ENCODE measurements around the gene PLEKHO2. TPM values are rescaled to one million over a fixed set of nuclear protein-coding genes. Genes with fewer than 3 reads are reported as not detected.
A peak's percentile ranks its signal among the peaks of the same experiment; 100 is the strongest.

PLEKHO2 gene
- total RNA-seq, 2 donors from 2014 or later: 31.2 to 47.2 TPM

GRCh38 chr15:64909546-64909945 is 67.8 kb downstream of the PLEKHO2 start:
- no peak overlapping the region for H3K4me3 Mint-ChIP-seq
- no peaks in the 10 kb centered on the region for H3K36me3 Mint-ChIP-seq
- ATAC-seq: no peak
- peaks cover 15 to 17% of the 10 kb centered on the region in 2 donors for H3K4me1 Mint-ChIP-seq (ENCODE audit: low read depth in 2 of 2)
- no peak for DNase-seq (ENCODE audit: low spot score)
- no peak overlapping the region for H3K27ac Mint-ChIP-seq
- no peaks in the 10 kb centered on the region for H3K27me3 Mint-ChIP-seq
- H3K9me3 Mint-ChIP-seq: no peaks in the 10 kb centered on the region

GRCh38 chr15:64911311-64912186 is 69.8 kb downstream of the PLEKHO2 start, which contains the start of gene ANKDD1A:
TSS of gene ANKDD1A (plus strand) at chr15:64911902. CDS start at chr15:64911931, 29 bp downstream.
- Mint-ChIP-seq H3K27me3 (no peaks in the 10 kb centered on the region), H3K27ac (no peak within 1 kb of the TSS), H3K36me3 (no peaks in the 10 kb centered on the region), H3K4me3 (peak within 1 kb of the TSS; percentile 25), H3K4me1 (ENCODE audit: low read depth in 2 of 2) (peaks cover 7 to 8% of the 10 kb centered on the region in 2 donors), H3K9me3 (no peaks in the 10 kb centered on the region)
- ATAC-seq: peak; percentile 91 to 95
- peak; percentile 80 for DNase-seq (ENCODE audit: low spot score)

GRCh38 chr15:64912379-64913325 is 70.9 kb downstream of the PLEKHO2 start:
- Mint-ChIP-seq H3K9me3 (no peaks in the 10 kb centered on the region), H3K4me1 (ENCODE audit: low read depth in 2 of 2) (peaks cover 8 to 9% of the 10 kb centered on the region in 2 donors), H3K27me3 (no peaks in the 10 kb centered on the region), H3K27ac (no peak overlapping the region), H3K4me3 (peak overlapping the region; percentile 25), H3K36me3 (no peaks in the 10 kb centered on the region)
- DNase-seq (ENCODE audit: low spot score): no peak
- no peak for ATAC-seq

- ATAC-seq (no peak), DNase-seq (ENCODE audit: low spot score) (no peak)
- H3K36me3 Mint-ChIP-seq: no peaks in the 10 kb centered on the region
- H3K4me1 Mint-ChIP-seq (ENCODE audit: low read depth in 2 of 2): peaks cover 8 to 9% of the 10 kb centered on the region in 2 donors
- H3K27me3 Mint-ChIP-seq: no peaks in the 10 kb centered on the region
- no peak overlapping the region for H3K4me3 Mint-ChIP-seq
- H3K27ac Mint-ChIP-seq: no peak overlapping the region
- no peaks in the 10 kb centered on the region for H3K9me3 Mint-ChIP-seq
These were observed 74.0 kb downstream of the PLEKHO2 start for GRCh38 chr15:64915518-64916227.

DNA sequence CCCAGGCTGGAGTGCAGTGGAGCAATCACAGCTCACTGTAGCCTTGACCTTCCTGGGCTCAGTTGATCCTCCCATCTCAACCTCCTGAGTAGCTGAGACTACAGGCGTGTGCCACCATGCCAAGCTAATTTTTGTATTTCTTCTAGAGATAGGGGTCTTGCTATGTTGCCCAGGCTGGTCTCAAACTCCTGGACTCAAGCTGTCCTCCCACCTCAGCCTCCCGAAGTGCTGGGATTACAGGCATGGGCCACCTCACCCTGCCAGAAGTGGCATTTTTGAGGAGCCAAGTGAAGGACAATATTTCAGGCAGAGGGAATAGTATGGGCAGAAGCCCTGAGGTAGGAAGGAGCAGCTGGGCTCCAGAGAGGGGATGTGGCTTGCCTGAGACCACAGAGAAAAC is 74.7 kb downstream of the PLEKHO2 start:
- Mint-ChIP-seq H3K27me3 (no peaks in the 10 kb centered on the region), H3K9me3 (no peaks in the 10 kb centered on the region), H3K36me3 (no peaks in the 10 kb centered on the region), H3K4me1 (ENCODE audit: low read depth in 2 of 2) (peaks cover 1 to 3% of the 10 kb centered on the region in 2 donors), H3K4me3 (no peak overlapping the region), H3K27ac (no peak overlapping the region)
- DNase-seq (ENCODE audit: low spot score): no peak
- no peak for ATAC-seq

GRCh38 chr15:64917211-64917610 is 75.5 kb downstream of the PLEKHO2 start:
- no peaks in the 10 kb centered on the region for H3K27me3 Mint-ChIP-seq
- H3K9me3 Mint-ChIP-seq: no peaks in the 10 kb centered on the region
- no peak overlapping the region for H3K27ac Mint-ChIP-seq
- DNase-seq (ENCODE audit: low spot score) (no peak), ATAC-seq (no peak)
- H3K4me3 Mint-ChIP-seq: no peak overlapping the region
- H3K36me3 Mint-ChIP-seq: no peaks in the 10 kb centered on the region
- peaks cover 0 to 2% of the 10 kb centered on the region in 2 donors for H3K4me1 Mint-ChIP-seq (ENCODE audit: low read depth in 2 of 2)

Other genes with a start within 250 kb of the PLEKHO2 start
- gene RBPMS2, start 66.3 kb upstream of the PLEKHO2 start, total RNA-seq: 1 to 10 TPM in 1 of 2 donors, under 1 TPM in 1; 0.33 to 1.7 TPM
- gene PIF1, start 16.3 kb upstream of the PLEKHO2 start, total RNA-seq: 10 to 100 TPM; 24.7 to 91.9 TPM
- 1 to 10 TPM; 3.1 to 5.0 TPM for gene ANKDD1A, start 70.0 kb downstream of the PLEKHO2 start, total RNA-seq
- 10 to 100 TPM; 39.1 to 67.9 TPM for gene SPG21, start 148.0 kb downstream of the PLEKHO2 start, total RNA-seq
- 10 to 100 TPM; 17.8 to 18.5 TPM for gene MTFMT, start 187.7 kb downstream of the PLEKHO2 start, total RNA-seq
- gene SLC51B, start 203.5 kb downstream of the PLEKHO2 start, total RNA-seq: not detected
- not detected for gene RASL12, start 226.1 kb downstream of the PLEKHO2 start, total RNA-seq
- not detected for gene KBTBD13, start 234.8 kb downstream of the PLEKHO2 start, total RNA-seq

Data from natural killer cell treated with Interleukin-12 subunit alpha and Interleukin-12 subunit beta and Interleukin-15 and Interleukin-18, amount 100 ng/mL, for 72 hours (primary cell).